Hepatocyte (in vitro differentiated cells): ENCODE data around the gene RTN4RL1. TPM values are rescaled to one million over a fixed set of nuclear protein-coding genes. Genes with fewer than 3 reads are reported as not detected.

Experiments
- DNase-seq: peaks from one replicate; pipeline ENCODE4 v3.0.0-alpha.2; 2016; ENCODE audit warnings: low spot score
- H2AFZ ChIP-seq: fragments of 200-600 bp; sonication (generic); 2 replicates; pipeline ENCODE4 v1.6.0; 2016; ENCODE audit warnings: antibody characterized with exemption, mild to moderate bottlenecking
- H3K27ac ChIP-seq: fragments of 200-600 bp; sonication (generic); 2 replicates; pipeline ENCODE4 v1.5.1; 2016; ENCODE audit warnings: mild to moderate bottlenecking
- H3K27me3 ChIP-seq: fragments of 200-600 bp; sonication (generic); 2 replicates; pipeline ENCODE4 v1.6.1; 2016
- H3K36me3 ChIP-seq: fragments of 200-600 bp; sonication (generic); replicated peaks from 2 replicates; pipeline ENCODE4 v1.5.1; 2016; ENCODE audit warnings: low read depth; ENCODE audit not compliant: insufficient read depth
- H3K4me1 ChIP-seq: fragments of 200-600 bp; sonication (generic); 2 replicates; pipeline ENCODE4 v1.5.1; 2016; ENCODE audit warnings: mild to moderate bottlenecking, moderate library complexity; ENCODE audit not compliant: insufficient read depth
- H3K4me2 ChIP-seq: fragments of 200-600 bp; sonication (generic); 2 replicates; pipeline ENCODE4 v1.6.0; 2016
- H3K4me3 ChIP-seq: fragments of 200-600 bp; sonication (generic); 2 replicates; pipeline ENCODE4 v1.5.1; 2016; ENCODE audit warnings: mild to moderate bottlenecking
- H3K79me2 ChIP-seq: fragments of 200-600 bp; sonication (generic); 2 replicates; pipeline ENCODE4 v1.6.0; 2017; ENCODE audit warnings: mild to moderate bottlenecking
- H3K9me2 ChIP-seq: fragments of 200-600 bp; sonication (generic); replicated peaks from 2 replicates; pipeline ENCODE4 v1.6.0; 2017; ENCODE audit warnings: mild to moderate bottlenecking; ENCODE audit not compliant: insufficient read depth
- H3K9me3 ChIP-seq: fragments of 200-600 bp; sonication (generic); 2 replicates; pipeline ENCODE4 v1.5.1; 2016; ENCODE audit warnings: low read depth, mild to moderate bottlenecking
- H4K20me1 ChIP-seq: fragments of 200-600 bp; sonication (generic); 2 replicates; pipeline ENCODE4 v1.6.0; 2016; ENCODE audit warnings: mild to moderate bottlenecking; ENCODE audit not compliant: insufficient read depth, poor library complexity, severe bottlenecking
- EZH2 ChIP-seq: fragments of 200-600 bp; sonication (generic); IDR thresholded peaks from 2 replicates; pipeline ENCODE4 v1.6.1; 2016; ENCODE audit warnings: antibody characterized with exemption, mild to moderate bottlenecking, borderline replicate concordance
- EZH2phosphoT487 ChIP-seq: fragments of 200-600 bp; sonication (generic); IDR thresholded peaks from one replicate; pipeline ENCODE4 v1.6.1; 2018; ENCODE audit warnings: antibody characterized with exemption, mild to moderate bottlenecking, low read depth, moderate library complexity; ENCODE audit not compliant: unreplicated experiment, severe bottlenecking
- WGBS: methylation state at CpG from one replicate; pipeline ENCODE4 v1.1.6; 2016; ENCODE audit warnings: low lambda C conversion rate; ENCODE audit errors: missing lambda C conversion rate; 5-methylcytosine and 5-hydroxymethylcytosine counted together
- polyA plus RNA-seq: library from polyadenylated mRNA; unstranded; fragments of >200 nt; fragmentation: Nextera tagmentation; extraction: Ambion mirVana; gene quantifications from 2 replicates; pipeline ENCODE4 v1.2.1, GENCODE V29; 2016
- total RNA-seq: library from RNA; depleted of rRNA; stranded (reverse); fragments of >200 nt; gene quantifications from 2 replicates; pipeline ENCODE4 v1.2.3, GENCODE V29; 2014
- TF ChIP-seq, protein P1 (sequence below): fragments of 200-600 bp; sonication (generic); IDR thresholded peaks from 2 replicates; pipeline ENCODE4 v1.5.1; 2016; ENCODE audit warnings: antibody characterized with exemption, mild to moderate bottlenecking; ENCODE audit not compliant: poor library complexity

Gene RTN4RL1
- total and polyA plus RNA-seq, 2 experiments from 2014 or later: 0.53 to 1.4 TPM

DNA sequence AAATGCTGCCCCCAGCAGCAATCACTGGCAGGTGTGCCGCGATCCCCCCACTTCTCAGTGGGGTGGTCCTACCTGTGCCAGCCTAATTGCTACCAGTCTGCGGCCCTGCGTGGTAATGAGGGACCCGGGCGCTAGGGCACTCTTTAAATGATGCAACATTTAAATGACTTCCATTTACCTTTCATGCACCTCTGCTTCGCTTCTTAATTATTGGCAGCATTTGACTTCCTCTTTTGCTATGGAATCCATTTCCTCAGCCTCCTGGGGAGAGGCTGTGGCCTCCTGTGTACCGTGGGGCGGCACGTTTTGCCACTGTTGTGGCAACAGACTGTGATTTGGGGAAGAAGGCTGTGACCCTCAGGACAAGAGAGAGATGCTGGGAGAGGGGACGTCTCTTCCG, 109.2 kb downstream of the RTN4RL1 start:
- no peak overlapping the region for H3K4me3 ChIP-seq
- no peak overlapping the region for H2AFZ ChIP-seq
- H3K4me2 ChIP-seq: no peak overlapping the region
- H3K27ac ChIP-seq: no peak overlapping the region
- 81% methylated on average over 12 of the region's 12 CpGs for WGBS
- no peaks in the 10 kb centered on the region for H3K9me2 ChIP-seq
- H3K79me2 ChIP-seq: no peaks in the 10 kb centered on the region
- no peaks in the 10 kb centered on the region for H4K20me1 ChIP-seq
- H3K36me3 ChIP-seq: no peaks in the 10 kb centered on the region
- no peak for DNase-seq
- H3K27me3 ChIP-seq: peaks cover 42% of the 10 kb centered on the region
- H3K4me1 ChIP-seq: no peaks in the 10 kb centered on the region
- no peaks in the 10 kb centered on the region for H3K9me3 ChIP-seq
- TF ChIP-seq EZH2phosphoT487 (no peak), EZH2 (no peak)
- TF ChIP-seq, protein P1, sequence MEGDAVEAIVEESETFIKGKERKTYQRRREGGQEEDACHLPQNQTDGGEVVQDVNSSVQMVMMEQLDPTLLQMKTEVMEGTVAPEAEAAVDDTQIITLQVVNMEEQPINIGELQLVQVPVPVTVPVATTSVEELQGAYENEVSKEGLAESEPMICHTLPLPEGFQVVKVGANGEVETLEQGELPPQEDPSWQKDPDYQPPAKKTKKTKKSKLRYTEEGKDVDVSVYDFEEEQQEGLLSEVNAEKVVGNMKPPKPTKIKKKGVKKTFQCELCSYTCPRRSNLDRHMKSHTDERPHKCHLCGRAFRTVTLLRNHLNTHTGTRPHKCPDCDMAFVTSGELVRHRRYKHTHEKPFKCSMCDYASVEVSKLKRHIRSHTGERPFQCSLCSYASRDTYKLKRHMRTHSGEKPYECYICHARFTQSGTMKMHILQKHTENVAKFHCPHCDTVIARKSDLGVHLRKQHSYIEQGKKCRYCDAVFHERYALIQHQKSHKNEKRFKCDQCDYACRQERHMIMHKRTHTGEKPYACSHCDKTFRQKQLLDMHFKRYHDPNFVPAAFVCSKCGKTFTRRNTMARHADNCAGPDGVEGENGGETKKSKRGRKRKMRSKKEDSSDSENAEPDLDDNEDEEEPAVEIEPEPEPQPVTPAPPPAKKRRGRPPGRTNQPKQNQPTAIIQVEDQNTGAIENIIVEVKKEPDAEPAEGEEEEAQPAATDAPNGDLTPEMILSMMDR: no peak

DNA sequence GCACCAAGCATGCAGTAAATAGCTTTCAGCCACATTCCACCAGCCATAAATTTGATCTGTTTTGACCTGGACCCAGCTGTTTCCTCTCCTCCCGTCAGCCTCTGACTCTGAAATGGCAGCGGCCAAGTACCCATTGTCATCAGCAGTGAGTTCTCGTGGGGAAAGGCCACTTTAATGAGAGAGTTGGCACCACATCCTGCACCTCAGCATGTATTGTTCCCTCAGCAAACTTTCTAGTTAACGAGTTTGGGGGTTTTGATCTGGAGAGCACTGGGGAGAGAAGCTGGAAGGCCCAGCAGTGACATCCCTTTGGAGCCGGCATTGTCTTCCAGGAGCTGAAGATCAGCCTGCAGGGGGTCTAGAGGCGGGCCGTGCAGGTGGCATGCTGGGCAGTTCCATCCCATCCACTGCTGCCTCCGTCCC, 110.5 kb downstream of the RTN4RL1 start:
- Histone ChIP-seq H3K79me2 (no peaks in the 10 kb centered on the region), H3K9me2 (no peaks in the 10 kb centered on the region), H2AFZ (no peak overlapping the region), H4K20me1 (no peaks in the 10 kb centered on the region), H3K4me3 (no peak overlapping the region), H3K4me2 (no peak overlapping the region), H3K27me3 (peaks cover 49% of the 10 kb centered on the region), H3K4me1 (no peaks in the 10 kb centered on the region), H3K36me3 (no peaks in the 10 kb centered on the region), H3K9me3 (no peaks in the 10 kb centered on the region), H3K27ac (no peak overlapping the region)
- no peak for DNase-seq
- TF ChIP-seq, protein P1: no peak
- TF ChIP-seq EZH2phosphoT487: no peak
- TF ChIP-seq EZH2: no peak
- 43% methylated on average over 8 of the region's 8 CpGs for WGBS

DNA sequence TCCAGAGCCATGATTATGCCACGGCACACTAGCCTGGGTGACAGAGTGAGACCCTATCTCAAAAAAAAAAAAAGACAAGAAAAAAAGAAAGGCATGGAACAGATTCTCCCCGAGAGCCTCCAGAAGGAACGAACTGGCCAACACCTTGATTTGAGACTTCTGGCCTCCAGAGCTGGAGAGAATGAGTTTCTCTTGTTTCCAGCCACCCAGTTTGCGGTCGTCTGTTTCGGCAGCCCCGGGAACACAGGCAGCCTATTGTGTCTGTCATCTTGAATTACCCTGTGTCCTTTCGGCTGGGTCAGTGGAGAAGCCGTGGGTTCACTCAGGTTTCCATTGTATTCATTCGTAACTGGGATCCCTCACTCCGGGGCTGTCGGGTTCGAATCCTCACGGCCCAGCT, 111.4 kb downstream of the RTN4RL1 start:
- WGBS: 86% methylated on average over 14 of the region's 14 CpGs
- no peak overlapping the region for H3K27ac ChIP-seq
- no peak for TF ChIP-seq EZH2
- TF ChIP-seq, protein P1: no peak
- TF ChIP-seq EZH2phosphoT487: no peak
- no peaks in the 10 kb centered on the region for H3K9me3 ChIP-seq
- H3K4me3 ChIP-seq: no peak overlapping the region
- H3K79me2 ChIP-seq: no peaks in the 10 kb centered on the region
- no peak for DNase-seq
- H3K4me2 ChIP-seq: no peak overlapping the region
- no peaks in the 10 kb centered on the region for H3K36me3 ChIP-seq
- no peaks in the 10 kb centered on the region for H3K9me2 ChIP-seq
- no peak overlapping the region for H2AFZ ChIP-seq
- H3K27me3 ChIP-seq: peaks cover 52% of the 10 kb centered on the region
- no peaks in the 10 kb centered on the region for H3K4me1 ChIP-seq
- no peaks in the 10 kb centered on the region for H4K20me1 ChIP-seq

DNA sequence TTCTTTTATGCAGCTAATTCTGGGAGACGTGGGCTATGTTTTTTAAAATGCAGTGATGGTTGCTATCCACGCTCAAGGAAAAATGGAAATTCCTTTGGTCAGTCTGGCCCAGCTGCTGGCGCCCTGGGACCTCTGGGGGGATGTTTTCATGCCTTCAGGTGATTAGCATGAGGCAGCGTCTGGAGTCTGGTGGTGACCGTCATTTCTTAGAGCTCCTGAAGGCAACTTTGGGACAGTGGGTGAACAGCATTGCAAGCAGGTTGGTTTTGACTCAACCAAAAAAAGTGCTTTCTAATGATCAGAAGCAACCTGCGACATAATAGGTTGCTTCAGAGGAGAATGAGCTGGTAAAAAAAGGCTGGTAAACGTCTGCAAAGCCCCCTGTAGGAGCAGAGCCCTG, 113.0 kb downstream of the RTN4RL1 start:
- peaks cover 66% of the 10 kb centered on the region for H3K27me3 ChIP-seq
- WGBS: 57% methylated on average over 7 of the region's 7 CpGs

More for the DNA sequence above, 113.0 kb downstream of the RTN4RL1 start:
- Histone ChIP-seq H3K4me1 (peaks cover 7% of the 10 kb centered on the region), H3K79me2 (no peaks in the 10 kb centered on the region), H3K9me3 (no peaks in the 10 kb centered on the region), H3K27ac (no peak overlapping the region), H4K20me1 (no peaks in the 10 kb centered on the region), H3K9me2 (no peaks in the 10 kb centered on the region), H3K4me3 (no peak overlapping the region), H3K36me3 (no peaks in the 10 kb centered on the region), H3K4me2 (no peak overlapping the region), H2AFZ (no peak overlapping the region)
- no peak for DNase-seq
- TF ChIP-seq EZH2 (no peak), EZH2phosphoT487 (no peak)
- TF ChIP-seq, protein P1: no peak
